ENCODE data around the gene SPTBN4.
"Not testable (repeated sequence)": the region's sequence is repeated elsewhere in the genome, so short reads cannot be mapped to it uniquely, and the experiment has no call there.

GRCh38 chr19:40546153-40546841 lies 79.5 kb downstream of the SPTBN4 start:
- TF ChIP-seq, protein P1, sequence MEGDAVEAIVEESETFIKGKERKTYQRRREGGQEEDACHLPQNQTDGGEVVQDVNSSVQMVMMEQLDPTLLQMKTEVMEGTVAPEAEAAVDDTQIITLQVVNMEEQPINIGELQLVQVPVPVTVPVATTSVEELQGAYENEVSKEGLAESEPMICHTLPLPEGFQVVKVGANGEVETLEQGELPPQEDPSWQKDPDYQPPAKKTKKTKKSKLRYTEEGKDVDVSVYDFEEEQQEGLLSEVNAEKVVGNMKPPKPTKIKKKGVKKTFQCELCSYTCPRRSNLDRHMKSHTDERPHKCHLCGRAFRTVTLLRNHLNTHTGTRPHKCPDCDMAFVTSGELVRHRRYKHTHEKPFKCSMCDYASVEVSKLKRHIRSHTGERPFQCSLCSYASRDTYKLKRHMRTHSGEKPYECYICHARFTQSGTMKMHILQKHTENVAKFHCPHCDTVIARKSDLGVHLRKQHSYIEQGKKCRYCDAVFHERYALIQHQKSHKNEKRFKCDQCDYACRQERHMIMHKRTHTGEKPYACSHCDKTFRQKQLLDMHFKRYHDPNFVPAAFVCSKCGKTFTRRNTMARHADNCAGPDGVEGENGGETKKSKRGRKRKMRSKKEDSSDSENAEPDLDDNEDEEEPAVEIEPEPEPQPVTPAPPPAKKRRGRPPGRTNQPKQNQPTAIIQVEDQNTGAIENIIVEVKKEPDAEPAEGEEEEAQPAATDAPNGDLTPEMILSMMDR (IDR thresholded peaks at IDR 0.05; ENCODE audit: poor library complexity): not testable (repeated sequence)
- not testable (repeated sequence) for TF ChIP-seq EZH2phosphoT487 (IDR thresholded peaks at IDR 0.05; ENCODE audit: low read depth, severe bottlenecking, unreplicated experiment)
